GM21619 (cell line): ENCODE measurements around the gene KITLG.
"Not testable (repeated sequence)": the region's sequence is repeated elsewhere in the genome, so short reads cannot be mapped to it uniquely, and the experiment has no call there.

Source experiments
- ATAC-seq: cut with Tn5 transposase; IDR thresholded peaks from one replicate; pipeline ENCODE4 v1.9.1; 2021; ENCODE audit not compliant: unreplicated experiment

Gene KITLG

DNA sequence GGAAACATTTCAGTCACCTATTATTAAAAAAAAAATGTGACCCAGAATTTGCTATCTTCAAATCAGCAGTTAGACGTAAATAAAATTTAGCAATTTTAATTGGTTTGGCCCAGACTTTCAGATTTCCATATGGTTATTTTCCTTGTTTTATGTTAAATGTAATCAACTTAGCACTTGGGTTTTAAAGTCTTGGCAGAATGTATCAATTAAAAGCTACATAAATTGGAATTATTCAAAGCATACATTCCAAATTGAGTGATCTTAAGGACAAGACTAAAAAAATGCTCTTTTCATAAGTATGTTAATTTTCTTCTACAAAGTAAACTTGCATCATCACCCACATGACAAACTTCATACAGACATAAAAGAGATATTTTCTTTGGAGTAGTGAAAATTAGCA lies 3.4 kb downstream of the KITLG start:
- ATAC-seq = no peak

DNA sequence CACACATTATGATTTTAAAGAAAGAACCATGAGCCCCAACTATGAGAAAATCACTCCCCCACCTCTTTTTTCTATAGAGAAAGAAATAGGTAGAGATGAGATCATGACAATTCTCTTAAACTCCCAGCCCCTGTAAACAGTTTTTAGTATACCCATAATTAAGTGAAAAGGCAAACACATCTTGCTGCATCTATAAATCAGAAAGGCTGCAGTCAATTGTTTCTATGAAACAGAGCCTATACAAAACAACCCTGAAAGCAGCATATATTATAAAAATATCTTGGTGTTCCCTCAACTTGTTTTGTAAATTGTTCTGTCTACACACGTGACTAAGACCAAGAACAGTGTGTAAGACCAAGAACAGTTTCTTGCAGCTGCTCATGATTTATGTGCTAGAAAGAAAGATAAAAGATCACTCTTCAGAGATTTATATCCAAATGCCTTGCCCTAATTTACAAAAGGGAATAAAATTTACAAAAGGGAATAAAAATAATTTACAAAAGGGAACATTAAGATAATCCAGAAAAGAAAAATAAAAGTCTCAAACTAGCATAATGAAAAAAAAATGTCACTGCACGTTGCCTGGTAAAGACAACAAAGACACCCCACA lies 4.8 kb downstream of the KITLG start:
- ATAC-seq = no peak

DNA sequence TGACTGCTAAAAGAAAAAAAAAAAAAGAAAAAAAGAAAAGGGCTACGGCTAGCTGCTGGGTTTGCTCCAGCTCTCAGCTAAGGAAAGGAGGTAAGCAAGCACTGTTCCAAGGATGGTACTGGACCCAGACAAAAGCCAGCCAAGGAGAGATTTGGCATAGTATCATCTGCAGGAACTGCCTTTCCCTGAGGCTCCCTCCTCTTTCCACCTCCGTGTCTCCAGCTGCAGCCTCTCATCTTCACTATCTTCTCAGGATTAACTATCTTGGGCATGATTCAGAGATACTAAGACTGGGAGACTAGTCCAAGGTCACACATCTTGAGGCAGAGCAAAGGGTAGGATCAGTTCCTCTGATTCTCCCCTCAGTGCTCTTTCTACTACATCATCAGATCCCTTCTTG lies 6.0 kb downstream of the KITLG start:
- no peak for ATAC-seq

DNA sequence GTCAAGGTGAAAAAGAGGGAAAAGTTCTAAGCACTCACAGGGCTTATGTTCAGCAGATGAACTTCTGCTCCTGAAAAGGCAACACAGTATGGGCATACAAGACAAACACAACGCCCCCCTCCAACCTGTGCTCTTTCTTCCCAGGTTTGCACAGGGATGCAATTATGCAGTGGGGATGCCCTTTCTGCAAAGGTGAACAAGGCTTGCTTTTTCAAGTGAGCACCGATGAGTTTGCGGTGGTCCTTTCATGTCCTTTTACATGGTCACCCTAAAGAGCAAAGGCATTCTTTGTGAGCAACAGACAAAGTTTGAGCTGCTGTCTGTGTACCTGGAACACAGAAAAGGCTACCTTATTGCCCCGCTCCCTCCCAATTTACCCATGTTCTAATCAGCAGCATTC lies 6.7 kb downstream of the KITLG start:
- no peak for ATAC-seq

DNA sequence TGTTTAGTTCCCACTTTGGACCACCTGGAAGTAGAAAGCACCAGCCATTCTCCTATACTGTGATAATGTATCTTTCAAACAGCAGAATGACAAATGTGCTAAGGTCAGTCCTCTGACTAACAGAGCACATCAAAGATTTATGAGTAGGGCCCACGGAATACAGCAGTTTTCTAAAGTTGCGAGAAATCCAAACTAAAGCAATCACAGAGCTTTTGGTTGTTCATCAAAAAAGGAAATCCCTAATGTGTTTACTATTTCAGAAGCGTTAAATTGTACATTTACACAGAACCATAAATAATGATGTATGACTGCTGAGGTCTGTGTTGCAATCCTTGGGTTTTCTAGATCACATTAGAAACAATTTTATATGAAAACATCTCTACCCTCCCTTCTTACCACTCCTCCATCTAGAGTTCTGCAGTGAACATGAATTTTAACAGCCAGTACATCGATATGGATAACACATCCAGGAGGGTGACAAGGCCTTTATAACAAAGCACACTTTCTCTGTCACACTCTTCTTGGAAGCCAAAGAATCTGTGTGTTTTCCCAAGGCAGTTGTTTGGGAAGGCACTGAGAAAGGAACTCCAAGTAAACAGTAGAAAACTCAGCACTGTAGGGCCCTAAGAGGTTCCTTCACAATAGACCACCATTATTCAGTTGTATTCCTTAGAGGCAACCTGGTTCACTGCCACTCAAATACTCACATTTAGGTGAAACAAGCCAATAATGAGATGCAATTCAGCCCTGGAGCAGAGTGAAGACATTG lies 7.3 kb downstream of the KITLG start:
- ATAC-seq = no peak

DNA sequence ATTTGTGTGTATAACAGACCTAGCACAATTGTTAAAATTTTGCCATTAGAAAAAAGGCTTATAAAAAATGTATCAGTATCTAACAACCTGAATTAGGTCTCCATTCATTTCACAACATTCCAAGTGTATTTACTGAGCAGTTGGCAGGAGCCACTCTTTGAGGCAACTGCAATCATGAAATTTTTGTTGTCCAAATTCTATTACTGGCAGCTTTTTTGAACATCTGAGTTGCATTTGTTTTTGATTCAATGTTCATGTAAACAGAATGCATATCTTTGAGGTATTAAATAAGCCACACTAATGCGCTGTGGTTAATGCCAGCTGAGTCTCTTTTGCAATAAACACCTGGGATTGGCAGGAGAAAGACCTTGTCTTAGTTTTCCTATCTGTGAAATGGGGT lies 8.7 kb downstream of the KITLG start:
- no peak for ATAC-seq

DNA sequence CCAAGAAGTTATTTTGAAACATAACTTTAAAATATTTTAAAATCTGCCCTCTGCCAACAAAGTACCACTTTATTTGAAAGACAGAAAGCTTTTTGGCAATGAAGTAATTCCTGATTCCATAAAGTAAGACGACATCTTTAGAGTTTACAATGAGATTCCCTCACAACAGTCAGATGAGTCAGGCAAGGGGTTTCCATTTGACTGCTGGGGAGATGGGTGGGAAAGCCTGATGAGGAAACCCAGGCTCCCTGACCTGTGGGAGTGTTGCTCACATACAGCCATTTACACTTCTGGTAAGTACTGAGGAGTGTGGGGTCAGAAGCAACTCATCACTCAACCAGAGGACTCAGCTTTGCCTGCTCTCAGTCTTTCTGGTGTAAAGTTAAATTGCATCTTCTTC lies 10.2 kb downstream of the KITLG start:
- no peak for ATAC-seq

DNA sequence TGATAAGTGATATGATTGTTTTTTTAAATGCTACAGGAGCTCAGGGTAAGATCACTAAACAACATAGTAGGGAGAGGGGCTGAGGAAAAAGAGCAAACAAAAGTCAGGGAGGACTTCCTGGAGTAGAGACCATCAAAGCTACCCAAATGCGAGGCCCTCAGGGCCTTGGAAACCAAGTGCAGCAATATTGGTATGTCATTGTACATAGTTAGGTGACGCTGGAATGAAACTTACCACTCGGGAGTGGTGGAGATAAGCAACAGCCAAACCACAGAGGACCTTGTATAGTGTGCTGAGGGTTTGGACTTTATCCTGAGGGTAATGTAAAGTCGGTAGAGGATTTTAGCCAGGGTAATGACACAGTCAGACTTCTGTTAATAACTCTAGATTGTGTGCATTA lies 13.8 kb downstream of the KITLG start:
- no peak for ATAC-seq

DNA sequence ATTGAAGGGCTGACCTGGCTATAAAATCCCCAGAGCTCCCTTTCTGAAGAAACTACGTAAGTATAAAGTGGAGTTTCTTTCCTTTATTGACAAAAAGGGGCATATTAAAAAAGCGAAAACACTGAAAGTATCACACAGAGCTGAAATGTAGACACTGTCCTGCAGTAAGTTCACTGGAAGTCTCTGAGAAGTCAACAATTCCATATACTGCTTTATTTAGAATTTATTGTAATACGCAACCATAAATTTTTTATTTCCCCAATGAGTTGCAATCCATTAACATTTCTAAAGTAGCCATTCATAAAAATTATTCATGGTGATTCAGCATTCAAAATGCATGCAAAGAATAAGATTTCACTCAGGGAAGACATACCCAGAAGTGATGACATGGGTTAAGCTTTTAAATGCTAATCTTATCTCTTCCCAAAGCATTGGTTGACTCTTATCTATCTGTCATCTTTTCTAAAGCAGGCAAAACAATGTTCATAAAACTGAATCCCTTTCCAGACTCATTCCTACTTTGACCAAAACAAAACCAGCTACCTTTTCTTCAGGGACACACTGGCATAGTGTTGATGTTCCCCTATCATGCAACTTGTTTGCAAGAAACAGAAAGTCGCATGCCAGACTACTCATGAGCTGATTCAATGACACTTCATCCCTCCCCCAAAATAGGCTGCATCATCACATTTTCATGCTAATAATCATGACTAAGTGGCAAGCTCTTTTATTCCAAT lies 17.3 kb downstream of the KITLG start:
- ATAC-seq = no peak

DNA sequence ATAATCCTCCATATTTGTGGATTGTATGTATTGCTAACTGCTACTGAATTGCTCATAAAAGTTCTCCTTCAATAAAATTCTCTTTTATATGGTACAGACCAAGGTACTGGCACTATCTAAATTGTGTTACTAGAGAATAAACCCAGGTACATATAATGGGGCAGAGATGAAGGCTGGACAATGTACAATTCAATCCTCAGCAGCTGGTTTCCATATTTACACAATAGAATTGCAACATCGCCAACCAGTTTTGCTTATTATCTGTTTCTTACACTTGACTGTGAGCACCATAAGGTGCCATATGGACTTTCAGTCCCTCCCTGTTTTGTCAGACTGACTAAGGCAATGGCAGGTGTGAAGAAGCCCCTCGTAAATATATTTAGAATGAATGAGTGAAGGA lies 18.1 kb downstream of the KITLG start:
- ATAC-seq = no peak

DNA sequence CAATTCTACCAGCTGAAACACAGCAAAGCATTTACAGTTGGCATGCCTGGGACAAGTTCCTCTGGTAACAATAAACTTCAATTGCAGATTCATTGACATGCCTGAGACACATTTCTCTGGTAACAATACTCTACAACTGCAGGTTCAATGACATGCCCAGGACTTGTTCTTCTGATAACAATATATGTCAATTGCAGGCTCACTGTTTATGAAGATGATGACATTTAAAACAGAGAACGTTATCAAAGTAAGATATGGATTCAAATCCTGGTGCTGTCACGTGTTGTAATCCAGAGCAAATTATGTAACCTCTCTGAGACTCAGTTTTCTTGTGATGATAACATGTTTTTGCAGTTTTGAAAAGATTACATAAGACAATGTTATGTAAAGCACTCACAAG lies 20.5 kb downstream of the KITLG start:
- ATAC-seq = no peak

DNA sequence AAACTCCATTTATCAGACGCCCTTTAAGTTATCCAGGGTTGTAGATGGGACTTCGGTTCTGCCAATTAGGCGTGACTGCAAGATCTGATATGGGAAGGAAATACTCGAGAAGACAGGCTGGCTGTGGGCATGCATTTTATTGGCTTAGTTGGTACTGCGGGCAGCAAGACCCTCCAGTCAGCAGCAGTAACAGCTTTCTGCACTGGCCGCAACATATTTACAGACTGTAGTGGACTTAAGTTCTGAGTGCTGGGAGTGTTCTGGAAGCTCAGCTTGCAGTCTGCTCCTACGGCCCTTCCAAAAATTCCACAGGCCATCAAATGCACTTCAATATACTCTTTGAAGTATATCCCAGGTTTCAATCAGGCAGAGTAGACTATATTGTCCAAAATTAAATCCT lies 21.1 kb downstream of the KITLG start:
- ATAC-seq = no peak

DNA sequence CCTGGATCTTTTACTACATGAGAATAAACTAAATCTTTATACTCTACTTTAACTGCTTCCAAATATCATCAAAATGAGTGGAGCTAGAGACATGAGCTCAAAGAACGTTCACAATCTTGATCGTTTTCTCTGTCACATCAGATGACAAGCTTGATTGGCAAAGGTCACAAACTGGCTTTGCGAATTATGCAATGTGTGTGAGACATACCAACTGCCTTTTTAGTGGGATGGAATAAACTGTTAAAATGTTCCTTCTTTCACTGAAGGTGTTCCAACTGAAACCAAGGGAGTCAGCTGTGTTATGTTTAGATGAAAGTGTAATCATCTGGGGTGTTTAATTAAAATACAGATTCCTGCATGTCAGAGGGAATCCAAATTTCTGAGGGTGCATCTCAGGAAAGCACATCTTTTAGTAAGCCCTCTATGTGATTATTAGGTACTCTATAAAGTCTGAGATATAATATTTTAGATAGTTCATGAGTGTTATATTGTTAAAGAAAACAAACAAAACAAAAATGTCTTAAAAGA lies 21.9 kb downstream of the KITLG start:
- no peak for ATAC-seq

DNA sequence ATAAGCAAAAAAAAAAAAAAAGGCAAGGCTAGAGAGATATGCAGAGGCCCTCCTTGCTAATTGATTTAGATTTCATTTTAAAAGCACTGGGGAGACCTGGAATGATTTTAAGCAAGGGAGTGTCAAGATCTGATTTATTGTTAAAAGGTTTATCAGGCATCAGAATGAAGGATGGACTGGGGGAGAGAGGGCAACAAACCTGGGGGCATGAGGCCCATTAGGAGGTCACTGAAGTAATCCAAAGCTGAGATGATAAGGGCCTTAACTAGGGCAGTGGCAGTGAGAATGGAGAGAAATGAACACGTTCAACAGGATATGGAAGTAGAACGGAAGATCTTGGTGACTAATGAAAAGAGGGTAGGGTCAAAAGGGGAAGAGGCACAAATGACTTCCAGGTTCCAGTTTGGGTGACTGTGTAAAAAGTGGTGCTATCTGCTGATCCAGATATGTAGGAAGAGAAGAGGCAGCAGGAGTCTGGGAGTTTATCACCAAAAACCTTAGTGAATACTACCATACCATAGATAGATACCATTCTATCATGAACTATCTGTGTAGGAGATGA lies 24.0 kb downstream of the KITLG start:
- ATAC-seq = no peak

DNA sequence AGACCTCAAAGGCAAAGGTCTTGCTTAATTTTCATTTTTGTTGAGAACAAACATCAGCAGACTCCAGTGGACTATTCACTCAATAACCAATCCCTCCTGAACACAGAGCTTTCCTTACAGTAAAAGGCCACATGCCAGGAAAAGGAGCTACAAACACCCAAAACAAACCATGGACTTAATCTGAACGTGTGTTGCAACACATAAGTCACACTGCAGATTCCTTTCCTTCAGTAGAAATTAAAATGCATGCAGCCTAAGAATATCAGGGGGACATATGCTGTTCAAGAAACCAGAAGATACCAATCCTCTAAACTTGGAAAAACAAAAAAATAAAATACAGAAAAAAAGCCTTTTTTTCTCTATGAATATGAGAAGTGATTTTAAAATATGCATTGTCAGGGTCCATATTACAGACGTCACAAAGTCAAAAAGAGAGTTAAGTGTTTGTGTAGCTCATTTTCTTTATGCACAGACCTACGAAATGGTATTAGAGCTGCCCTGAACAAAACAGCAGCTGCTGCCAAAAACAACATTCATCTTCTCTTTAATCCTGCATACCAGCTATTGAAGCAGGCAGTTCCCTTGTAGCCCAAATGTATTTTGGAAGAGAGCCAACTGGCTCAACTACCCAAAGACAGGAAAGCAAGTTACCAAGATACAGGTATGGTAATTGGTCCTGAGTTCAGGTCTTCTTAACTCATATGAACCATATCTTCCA lies 26.2 kb downstream of the KITLG start:
- no peak for ATAC-seq

DNA sequence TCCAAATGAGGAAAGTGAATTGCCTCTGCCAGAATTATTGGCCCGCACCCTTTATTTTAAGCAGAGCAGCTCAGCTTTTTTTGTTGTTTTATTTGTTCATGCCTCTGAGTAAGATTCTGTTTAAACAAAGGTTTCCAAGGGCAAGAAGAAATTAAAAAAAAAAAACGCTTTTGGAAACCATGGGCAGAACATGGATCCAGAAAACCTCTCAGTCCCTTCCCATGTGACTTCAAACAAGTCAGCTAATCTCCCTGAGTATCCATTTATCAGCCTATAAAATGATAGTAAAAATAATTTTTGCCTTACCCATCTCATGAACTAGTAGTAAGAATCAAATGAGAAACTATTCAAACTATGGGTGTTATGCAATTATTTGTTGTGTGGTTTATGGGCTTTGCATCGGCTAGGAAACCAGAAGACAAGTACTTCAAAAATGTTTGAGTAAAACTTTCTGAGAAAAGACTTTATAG lies 27.6 kb downstream of the KITLG start:
- ATAC-seq = no peak

DNA sequence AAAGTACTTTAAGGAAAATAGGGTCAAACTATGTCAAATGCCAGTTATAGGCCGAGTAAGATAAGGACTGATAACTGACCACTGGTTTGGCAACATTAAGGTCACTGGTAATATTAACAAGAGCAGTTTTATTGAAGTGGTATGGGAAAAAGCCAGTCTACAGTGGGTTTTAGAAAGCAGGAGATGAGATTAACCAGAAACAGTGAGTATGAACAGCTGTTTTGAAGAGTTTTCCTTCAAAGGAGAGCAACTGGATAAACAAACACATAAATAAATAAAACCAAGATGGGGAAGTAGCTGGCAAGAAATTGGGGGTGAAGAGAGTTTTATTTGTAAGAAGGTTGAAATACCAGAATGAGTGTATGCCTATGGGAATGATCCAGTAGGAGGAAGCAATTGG lies 30.3 kb downstream of the KITLG start:
- no peak for ATAC-seq

DNA sequence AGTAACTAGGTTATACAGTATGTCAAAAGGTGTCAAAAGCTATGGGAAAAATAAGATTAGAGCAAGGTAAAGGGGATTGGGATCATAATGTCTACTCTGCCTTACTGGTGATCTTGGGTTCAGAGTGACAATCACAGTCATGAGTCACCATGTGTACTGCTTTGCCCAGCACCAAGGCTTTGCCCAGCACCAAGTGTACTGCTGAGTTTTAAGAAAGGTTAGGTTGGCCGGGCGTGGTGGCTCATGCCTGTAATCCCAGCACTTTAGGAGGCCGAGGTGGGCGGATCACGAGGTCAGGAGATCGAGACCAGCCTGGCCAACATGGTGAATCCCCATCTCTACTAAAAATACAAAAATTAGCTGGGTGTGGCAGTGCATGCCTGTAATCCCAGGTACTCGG lies 32.3 kb downstream of the KITLG start:
- ATAC-seq = not testable (repeated sequence)

DNA sequence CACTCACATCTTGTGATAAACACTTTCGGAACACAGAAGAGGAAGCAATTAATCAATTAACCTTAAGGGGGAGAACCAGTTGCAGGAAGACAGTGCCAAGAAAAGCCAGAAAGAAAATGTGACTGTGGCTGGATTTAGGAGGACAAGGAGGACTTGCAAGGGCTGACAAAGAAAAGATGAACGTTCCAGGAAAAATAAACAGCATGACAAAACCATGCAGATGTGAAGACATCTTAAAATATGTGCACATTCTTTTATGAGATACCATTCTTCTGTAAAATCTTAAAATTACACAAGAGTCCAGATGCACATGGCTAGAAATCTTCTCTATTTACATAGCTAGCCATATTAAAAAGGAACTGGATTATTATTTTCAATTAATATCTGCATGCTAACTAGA lies 33.4 kb downstream of the KITLG start:
- no peak for ATAC-seq

DNA sequence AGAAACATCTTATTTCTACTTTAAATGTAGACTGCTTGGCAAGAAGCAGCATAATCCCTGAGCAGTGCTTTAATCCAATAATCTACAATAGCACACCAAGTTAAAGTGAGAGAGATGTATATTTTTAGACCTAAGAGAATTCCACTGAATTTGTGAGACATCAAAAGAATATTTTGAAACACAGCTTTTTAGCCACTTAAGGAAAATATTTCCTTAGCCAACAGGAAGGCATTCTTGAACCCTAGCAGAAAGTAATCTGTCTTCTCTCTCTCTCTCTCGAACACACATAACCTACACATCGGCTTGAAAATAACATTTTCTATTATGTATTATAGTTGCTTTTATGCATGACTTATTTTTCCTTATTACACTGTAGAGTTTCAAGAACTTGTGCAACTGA lies 34.0 kb downstream of the KITLG start:
- no peak for ATAC-seq
